Measurements from ENCODE around the gene BTNL8.

GRCh38 chr5:180853121-180853847, 45.7 kb upstream of the BTNL8 start:
- no peak for TF ChIP-seq CTCF (IDR thresholded peaks at IDR 0.05)
- TF ChIP-seq POLR2A (IDR thresholded peaks at IDR 0.05): no peak
- no peak for TF ChIP-seq EP300 (IDR thresholded peaks at IDR 0.05)
